Stimulated activated naive CD4-positive, alpha-beta T cell treated with Interleukin-2 at 50 U/mL for 16 hours (primary cell): Measurements from ENCODE around the gene KNSTRN.

Experiments
- DNase-seq: peaks from one replicate; lab custom pipeline; 2025; lab: John Stamatoyannopoulos, UW

KNSTRN gene, protein sequence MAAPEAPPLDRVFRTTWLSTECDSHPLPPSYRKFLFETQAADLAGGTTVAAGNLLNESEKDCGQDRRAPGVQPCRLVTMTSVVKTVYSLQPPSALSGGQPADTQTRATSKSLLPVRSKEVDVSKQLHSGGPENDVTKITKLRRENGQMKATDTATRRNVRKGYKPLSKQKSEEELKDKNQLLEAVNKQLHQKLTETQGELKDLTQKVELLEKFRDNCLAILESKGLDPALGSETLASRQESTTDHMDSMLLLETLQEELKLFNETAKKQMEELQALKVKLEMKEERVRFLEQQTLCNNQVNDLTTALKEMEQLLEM

DNA sequence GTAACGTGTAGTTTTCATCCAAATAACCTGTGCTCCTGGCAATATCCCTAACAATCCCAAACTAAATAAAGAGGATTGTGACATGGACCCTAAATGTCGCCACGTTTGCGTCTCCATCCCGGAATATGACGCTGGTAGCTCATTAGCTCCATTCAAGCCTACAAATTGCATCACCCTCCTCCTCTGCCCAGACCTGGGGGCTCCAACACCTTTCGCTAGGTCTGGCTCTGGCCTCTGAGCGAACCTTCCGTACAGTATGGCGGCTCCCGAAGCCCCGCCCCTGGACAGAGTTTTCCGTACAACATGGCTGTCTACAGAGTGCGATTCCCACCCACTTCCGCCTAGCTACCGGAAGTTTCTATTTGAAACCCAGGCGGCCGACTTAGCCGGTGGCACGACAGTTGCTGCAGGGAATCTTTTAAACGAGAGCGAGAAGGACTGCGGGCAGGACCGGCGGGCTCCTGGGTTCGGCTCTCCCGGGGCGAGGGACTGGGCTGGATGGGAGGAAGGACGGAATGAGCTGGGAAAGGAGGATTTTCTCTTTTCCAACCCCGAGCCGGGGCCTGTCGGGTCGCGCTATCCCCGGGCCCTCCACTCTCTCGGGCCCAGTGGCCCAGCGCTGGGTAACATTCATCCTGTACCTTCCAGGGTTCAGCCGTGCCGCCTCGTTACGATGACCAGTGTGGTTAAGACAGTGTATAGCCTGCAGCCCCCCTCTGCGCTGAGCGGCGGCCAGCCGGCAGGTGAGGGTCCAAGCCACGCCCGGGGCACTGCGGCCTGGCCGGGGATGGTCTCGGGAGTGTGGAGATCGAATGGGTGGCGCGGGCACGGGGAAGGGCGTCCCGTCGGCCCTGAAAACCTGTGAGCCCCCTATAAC is at the start of gene KNSTRN:
TSS of gene KNSTRN (plus strand) at position 142 of the 877 bp plus-strand sequence. CDS start at position 257, 115 bp downstream.
- DNase-seq: peak; percentile 93

GRCh38 chr15:40333922-40334492 is 48.5 kb upstream of the KNSTRN start:
- no peak for DNase-seq

- DNase-seq: no peak
Measured at GRCh38 chr15:40334541-40334940, 48.0 kb upstream of the KNSTRN start.

GRCh38 chr15:40334941-40335795 is 47.4 kb upstream of the KNSTRN start:
- no peak for DNase-seq

DNA sequence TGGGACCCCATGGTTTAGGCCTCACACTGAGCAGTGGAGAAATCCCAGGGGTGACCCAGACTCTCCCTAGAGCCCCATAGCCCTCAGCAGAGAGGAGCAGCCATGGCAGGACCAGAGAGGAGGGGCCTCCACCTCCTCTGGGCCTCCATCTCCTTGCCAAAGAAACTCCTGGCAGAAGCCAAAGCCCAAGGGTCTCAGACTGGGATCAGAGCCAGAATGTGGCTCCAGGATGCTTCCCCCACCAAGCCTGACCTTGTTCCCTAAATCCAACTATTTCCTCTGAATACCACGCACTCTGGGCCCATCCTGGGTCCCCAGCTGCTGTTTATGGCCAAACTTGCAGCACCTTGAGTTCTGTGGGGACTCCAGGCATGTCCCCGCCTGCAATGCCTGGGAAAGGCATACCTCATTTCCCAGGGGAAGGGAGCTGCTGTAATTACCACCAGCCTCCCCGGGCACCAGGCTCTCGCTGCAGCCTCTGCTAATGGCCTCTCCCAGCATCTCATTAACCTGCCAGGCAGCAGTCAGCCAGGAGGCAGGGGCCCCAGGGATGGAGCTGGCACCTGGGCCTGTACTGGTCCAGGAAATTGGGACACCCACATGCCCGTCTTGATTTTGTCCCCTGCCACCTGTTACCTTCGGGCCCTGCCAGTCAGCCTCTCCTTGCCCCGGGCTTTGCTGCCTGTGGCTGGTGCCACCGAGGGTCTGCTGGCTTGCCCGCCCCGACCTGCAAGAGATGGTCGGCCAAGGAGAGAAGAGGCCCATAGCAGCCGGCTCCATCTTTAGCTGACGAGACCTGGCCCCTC is 46.4 kb upstream of the KNSTRN start:
- no peak for DNase-seq

- DNase-seq: no peak
Measured at GRCh38 chr15:40336744-40337122, 45.8 kb upstream of the KNSTRN start.

DNA sequence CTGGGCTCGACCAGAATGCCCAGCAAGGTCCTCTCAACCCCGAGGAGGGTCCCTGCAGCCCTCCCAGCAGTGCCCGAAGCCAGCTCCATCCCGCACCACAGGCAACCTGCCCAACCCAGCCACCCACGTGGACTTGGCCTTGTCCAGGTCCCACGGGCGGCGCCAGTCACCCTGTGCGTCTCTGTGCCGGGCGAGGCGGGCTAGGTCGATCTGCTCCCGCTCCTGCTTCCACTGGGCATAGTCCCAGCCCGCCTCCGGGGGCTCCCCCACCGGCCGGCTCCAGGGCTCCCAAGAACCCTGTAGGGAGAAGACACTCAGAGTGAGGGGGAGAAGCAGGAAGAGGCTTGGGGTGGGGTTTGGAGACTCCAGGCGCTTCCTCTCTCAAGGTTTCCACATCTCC is 44.9 kb upstream of the KNSTRN start:
- no peak for DNase-seq

GRCh38 chr15:40338041-40338657 is 44.4 kb upstream of the KNSTRN start:
- peak; percentile 73 for DNase-seq

DNA sequence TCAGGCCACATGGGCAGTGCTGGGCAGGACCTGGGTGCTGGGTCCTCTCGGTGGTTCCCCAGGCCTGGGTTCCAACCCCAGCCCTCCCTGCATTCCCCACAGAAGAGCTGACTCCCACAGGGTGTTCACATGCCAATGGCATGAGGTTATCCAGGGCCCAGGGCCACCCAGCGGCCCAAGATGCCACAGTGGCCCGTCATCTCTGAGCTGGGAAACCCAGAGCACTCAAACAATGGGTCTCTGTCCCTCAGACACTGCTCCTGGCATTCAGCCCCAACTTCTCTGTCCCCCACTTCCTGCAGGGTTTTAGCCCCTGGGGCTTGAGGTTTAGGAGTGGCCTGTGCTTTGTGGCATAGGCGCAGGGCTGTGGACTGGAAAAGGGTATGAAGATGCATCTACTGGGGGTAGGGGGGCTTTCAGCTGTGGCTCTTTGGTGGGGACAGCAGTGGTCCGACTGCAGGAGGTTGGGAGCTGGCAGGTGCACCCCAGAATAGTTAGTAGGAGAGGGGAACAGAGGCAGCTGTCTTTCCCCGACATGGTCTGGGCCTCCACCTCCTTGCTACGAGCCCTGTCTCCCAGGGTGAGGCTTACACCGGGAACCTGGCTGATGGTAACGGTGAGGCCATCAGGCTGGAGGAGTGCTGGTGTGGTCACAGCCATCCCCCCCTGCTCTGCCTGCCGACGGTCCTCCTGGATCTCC is 43.5 kb upstream of the KNSTRN start:
- no peak for DNase-seq

GRCh38 chr15:40339621-40339945 is 42.9 kb upstream of the KNSTRN start:
- no peak for DNase-seq

DNA sequence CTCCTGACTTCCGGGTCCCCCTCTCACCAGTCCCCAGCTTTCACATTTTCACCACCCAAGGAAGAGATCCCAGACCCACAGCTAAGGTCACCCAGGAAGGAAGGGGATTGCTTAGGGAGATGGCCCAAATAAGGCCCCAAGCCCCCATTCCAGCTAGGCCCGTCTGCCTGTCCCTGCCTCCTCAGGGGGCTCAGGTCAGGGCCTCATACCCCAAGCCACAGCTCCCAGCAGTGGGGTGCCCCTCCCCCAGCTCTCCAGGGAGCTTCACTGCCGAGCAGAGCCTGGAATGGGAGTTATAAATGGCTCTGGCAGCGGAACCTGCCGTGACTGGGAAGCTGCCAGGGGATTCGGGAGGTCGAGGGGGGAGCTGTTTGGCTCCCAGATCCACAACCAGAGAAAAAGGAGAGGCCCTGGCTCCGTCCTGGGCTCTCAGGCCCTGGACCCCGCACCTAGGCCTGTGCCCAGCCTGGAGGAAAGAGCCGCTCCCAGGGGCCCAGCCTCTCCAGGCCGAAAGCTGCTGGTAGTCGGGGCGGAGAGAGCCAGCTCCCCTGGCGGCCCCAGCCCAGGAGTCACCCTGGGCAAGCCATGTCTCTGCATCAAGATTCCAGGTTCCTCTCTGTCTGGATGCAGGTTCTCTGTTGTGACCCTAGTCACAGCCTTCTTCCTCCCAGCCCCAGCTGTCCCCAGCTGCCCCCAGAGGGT is 42.3 kb upstream of the KNSTRN start:
- no peak for DNase-seq

GRCh38 chr15:40340740-40341400 is 41.7 kb upstream of the KNSTRN start, which contains the start of gene CCDC9B:
Gene CCDC9B, minus strand, starts transcription at chr15:40340939. Its CDS starts 120 bp downstream, at chr15:40340819.
- DNase-seq: no peak

GRCh38 chr15:40342416-40343320 is 39.9 kb upstream of the KNSTRN start:
- DNase-seq: no peak

DNA sequence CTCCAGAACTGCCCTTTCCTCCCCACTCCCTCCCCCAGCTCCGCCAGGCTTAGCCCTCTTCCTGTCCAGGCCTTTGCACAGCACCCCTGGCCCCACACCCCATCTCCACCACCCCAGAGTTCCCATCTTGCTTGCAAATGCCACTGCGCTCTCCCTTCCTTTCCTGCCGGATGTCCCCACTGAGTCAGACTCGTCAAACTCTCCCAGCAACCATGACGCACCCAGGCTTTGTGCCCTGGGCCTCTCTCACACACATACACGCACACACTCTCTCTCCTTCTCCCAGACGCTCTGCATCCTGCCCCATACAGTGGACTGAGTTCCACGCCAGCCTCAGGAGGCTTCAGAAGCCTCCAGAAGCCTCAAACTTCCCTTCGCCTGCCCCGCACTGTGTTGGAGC is 39.0 kb upstream of the KNSTRN start:
- no peak for DNase-seq

DNA sequence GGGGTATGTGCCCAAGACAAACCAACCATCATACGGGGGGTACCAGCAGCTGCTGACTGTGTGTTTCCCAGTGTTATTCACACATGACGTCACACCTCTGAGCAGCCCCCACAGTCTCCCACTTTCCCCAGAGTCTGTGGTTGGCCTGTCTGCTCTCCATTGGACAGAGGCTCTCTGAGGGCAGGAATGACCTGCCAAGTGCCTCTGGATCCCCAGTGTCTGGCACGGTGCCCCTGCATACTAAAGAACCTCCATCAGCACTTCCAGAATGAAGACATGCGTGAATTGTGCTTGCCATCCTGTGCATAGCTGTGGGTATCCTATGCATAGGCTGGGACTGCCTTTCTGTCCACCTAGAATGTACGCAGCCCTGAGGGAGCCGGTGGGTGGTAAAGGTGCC is 38.3 kb upstream of the KNSTRN start:
- DNase-seq: no peak

- DNase-seq: peak; percentile 56
Measured at GRCh38 chr15:40344631-40345120, 37.8 kb upstream of the KNSTRN start.

GRCh38 chr15:40345225-40345866 is 37.2 kb upstream of the KNSTRN start:
- no peak for DNase-seq
